ENCODE data around the gene CCDC7. TPM values are rescaled to one million over a fixed set of nuclear protein-coding genes. Genes with fewer than 3 reads are reported as not detected.

The CCDC7 gene
- total RNA-seq, 2 experiments from 2014 or later: 9.8 to 12.3 TPM

DNA sequence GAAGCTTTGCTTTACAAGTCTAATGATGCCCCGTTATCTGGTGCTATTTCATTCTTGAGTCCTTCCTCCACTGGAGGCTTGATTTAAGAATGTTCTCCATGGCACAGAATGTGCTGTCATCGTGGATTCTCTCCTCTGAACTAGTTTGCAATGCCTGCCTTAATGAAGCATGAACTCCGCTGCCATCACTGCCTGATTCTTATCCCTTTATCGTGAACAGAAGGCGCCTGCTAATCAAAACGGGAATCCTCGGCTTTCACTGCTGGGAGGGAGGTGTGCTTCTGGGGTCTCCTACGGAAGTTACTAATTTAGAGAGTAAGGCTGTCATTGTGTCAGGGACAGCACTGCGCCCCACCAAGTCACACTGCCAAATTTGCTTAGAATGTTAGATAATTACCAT lies 455.9 kb downstream of the CCDC7 start:
- Histone ChIP-seq H3K4me2 (ENCODE audit: low read length) (no peak overlapping the region), H3K9me2 (ENCODE audit: insufficient read depth, low read length) (no peaks in the 10 kb centered on the region), H3K4me1 (ENCODE audit: insufficient read depth, low read length, poor library complexity, severe bottlenecking) (no peaks in the 10 kb centered on the region), H3K79me2 (ENCODE audit: insufficient read depth, low read depth, low read length) (no peaks in the 10 kb centered on the region), H3K27ac (ENCODE audit: low read depth, low read length, poor library complexity, severe bottlenecking) (no peak overlapping the region), H3K9me3 (ENCODE audit: low read length) (no peaks in the 10 kb centered on the region), H4K20me1 (ENCODE audit: insufficient read depth, low read length) (no peaks in the 10 kb centered on the region), H2AFZ (ENCODE audit: low read length) (no peak overlapping the region), H3K4me3 (ENCODE audit: low read depth, low read length, poor library complexity, severe bottlenecking) (no peak overlapping the region), H3K36me3 (ENCODE audit: insufficient read depth, low read length) (peaks cover 84% of the 10 kb centered on the region)
- intact Hi-C loops (cut with micrococcal nuclease; ENCODE audit: unreplicated experiment): no loop called here
- ChIA-PET CTCF (ENCODE audit: unreplicated experiment) (no interaction called here), POLR2A (no interaction called here)
- DNase-seq (ENCODE audit: low spot score): no peak
- no peak for TF ChIP-seq EZH2phosphoT487 (IDR thresholded peaks at IDR 0.05; ENCODE audit: borderline replicate concordance, low read depth, low read length)
- TF ChIP-seq, protein P1, sequence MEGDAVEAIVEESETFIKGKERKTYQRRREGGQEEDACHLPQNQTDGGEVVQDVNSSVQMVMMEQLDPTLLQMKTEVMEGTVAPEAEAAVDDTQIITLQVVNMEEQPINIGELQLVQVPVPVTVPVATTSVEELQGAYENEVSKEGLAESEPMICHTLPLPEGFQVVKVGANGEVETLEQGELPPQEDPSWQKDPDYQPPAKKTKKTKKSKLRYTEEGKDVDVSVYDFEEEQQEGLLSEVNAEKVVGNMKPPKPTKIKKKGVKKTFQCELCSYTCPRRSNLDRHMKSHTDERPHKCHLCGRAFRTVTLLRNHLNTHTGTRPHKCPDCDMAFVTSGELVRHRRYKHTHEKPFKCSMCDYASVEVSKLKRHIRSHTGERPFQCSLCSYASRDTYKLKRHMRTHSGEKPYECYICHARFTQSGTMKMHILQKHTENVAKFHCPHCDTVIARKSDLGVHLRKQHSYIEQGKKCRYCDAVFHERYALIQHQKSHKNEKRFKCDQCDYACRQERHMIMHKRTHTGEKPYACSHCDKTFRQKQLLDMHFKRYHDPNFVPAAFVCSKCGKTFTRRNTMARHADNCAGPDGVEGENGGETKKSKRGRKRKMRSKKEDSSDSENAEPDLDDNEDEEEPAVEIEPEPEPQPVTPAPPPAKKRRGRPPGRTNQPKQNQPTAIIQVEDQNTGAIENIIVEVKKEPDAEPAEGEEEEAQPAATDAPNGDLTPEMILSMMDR (conservative IDR thresholded peaks at IDR 0.05; ENCODE audit: low read length): no peak
- BruUV-seq (replicated peaks): no TSS peak

DNA sequence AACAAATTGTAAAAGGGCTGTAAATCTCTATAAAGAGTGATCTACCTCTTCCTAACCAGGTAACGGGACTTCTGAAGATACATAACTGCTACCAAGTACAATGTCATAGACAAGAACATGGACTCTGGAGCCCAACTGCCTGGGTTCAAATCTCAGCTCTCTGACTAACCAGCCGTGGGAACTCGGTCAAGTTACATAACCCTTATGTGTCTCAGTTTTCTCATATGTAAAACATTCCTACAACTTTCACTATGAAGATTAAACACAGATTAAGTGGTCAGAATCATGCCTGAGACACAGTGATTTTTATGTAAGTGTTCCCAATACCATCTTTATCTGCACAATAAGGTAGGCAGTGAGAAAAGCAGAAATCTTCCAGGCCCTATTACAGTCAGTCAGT lies 459.5 kb downstream of the CCDC7 start:
- H3K79me2 ChIP-seq (ENCODE audit: insufficient read depth, low read depth, low read length): no peaks in the 10 kb centered on the region
- no peak overlapping the region for H3K4me3 ChIP-seq (ENCODE audit: low read depth, low read length, poor library complexity, severe bottlenecking)
- no peaks in the 10 kb centered on the region for H3K4me1 ChIP-seq (ENCODE audit: insufficient read depth, low read length, poor library complexity, severe bottlenecking)
- POLR2A ChIA-PET: no interaction called here
- no peaks in the 10 kb centered on the region for H3K9me2 ChIP-seq (ENCODE audit: insufficient read depth, low read length)
- H3K27ac ChIP-seq (ENCODE audit: low read depth, low read length, poor library complexity, severe bottlenecking): no peak overlapping the region
- intact Hi-C loops (cut with micrococcal nuclease; ENCODE audit: unreplicated experiment): no loop called here
- no TSS peak for BruUV-seq (replicated peaks)
- H3K9me3 ChIP-seq (ENCODE audit: low read length): no peaks in the 10 kb centered on the region
- H3K36me3 ChIP-seq (ENCODE audit: insufficient read depth, low read length): peaks cover 86% of the 10 kb centered on the region
- H2AFZ ChIP-seq (ENCODE audit: low read length): no peak overlapping the region
- TF ChIP-seq EZH2phosphoT487 (IDR thresholded peaks at IDR 0.05; ENCODE audit: borderline replicate concordance, low read depth, low read length): no peak
- TF ChIP-seq, protein P1 (conservative IDR thresholded peaks at IDR 0.05; ENCODE audit: low read length): no peak
- no peaks in the 10 kb centered on the region for H4K20me1 ChIP-seq (ENCODE audit: insufficient read depth, low read length)
- no peak overlapping the region for H3K4me2 ChIP-seq (ENCODE audit: low read length)
- CTCF ChIA-PET (ENCODE audit: unreplicated experiment): no interaction called here
- no peak for DNase-seq (ENCODE audit: low spot score)

DNA sequence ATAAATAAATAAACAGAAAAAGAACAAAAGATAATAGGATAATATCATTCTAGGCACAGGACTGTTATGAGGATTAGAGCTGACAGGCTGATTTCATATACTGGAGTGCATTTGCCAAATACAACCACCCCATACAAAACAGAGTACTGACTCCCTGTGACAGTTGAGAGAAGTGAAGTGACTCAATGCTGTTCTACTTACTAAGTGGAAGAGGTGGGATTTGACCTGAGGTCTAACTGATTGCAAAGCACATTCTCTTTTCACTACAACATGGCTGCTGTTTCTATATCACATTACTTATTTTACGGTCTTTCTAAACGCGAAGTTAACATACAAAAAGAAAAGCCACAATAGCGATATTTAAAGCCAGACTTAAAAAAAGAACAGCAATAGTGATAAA lies 460.7 kb downstream of the CCDC7 start:
- Histone ChIP-seq H4K20me1 (ENCODE audit: insufficient read depth, low read length) (no peaks in the 10 kb centered on the region), H3K4me1 (ENCODE audit: insufficient read depth, low read length, poor library complexity, severe bottlenecking) (no peaks in the 10 kb centered on the region), H3K4me3 (ENCODE audit: low read depth, low read length, poor library complexity, severe bottlenecking) (no peak overlapping the region), H2AFZ (ENCODE audit: low read length) (no peak overlapping the region), H3K36me3 (ENCODE audit: insufficient read depth, low read length) (peaks cover 95% of the 10 kb centered on the region), H3K4me2 (ENCODE audit: low read length) (no peak overlapping the region), H3K9me2 (ENCODE audit: insufficient read depth, low read length) (no peaks in the 10 kb centered on the region), H3K79me2 (ENCODE audit: insufficient read depth, low read depth, low read length) (no peaks in the 10 kb centered on the region), H3K9me3 (ENCODE audit: low read length) (no peaks in the 10 kb centered on the region), H3K27ac (ENCODE audit: low read depth, low read length, poor library complexity, severe bottlenecking) (no peak overlapping the region)
- DNase-seq (ENCODE audit: low spot score): no peak
- intact Hi-C loops (cut with micrococcal nuclease; ENCODE audit: unreplicated experiment): no loop called here
- ChIA-PET CTCF (ENCODE audit: unreplicated experiment) (no interaction called here), POLR2A (no interaction called here)
- no TSS peak for BruUV-seq (replicated peaks)
- TF ChIP-seq, protein P1 (conservative IDR thresholded peaks at IDR 0.05; ENCODE audit: low read length): no peak
- TF ChIP-seq EZH2phosphoT487 (IDR thresholded peaks at IDR 0.05; ENCODE audit: borderline replicate concordance, low read depth, low read length): no peak
